Occipital lobe (tissue), 2 donors: ENCODE results near the gene PIK3R2. TPM values are rescaled to one million over a fixed set of nuclear protein-coding genes. Genes with fewer than 3 reads are reported as not detected.
A peak's percentile ranks its signal among the peaks of the same experiment; 100 is the strongest.
"Not testable (repeated sequence)": the region's sequence is repeated elsewhere in the genome, so short reads cannot be mapped to it uniquely, and the experiment has no call there.

Experiments
- DNase-seq: peaks from one replicate; lab custom pipeline; 2025; lab: John Stamatoyannopoulos, UW
- total RNA-seq: library from RNA; depleted of rRNA; stranded (reverse); fragments of >200 nt; gene quantifications from one replicate; pipeline ENCODE4 v1.2.3, GENCODE V29; 2014

The PIK3R2 gene
- total RNA-seq, 1 donor from 2014 or later, result 43.5 TPM

GRCh38 chr19:18152442-18152816, 534 bp upstream of the PIK3R2 start:
- DNase-seq, result peak; percentile 86

GRCh38 chr19:18153556-18154134, 682 bp downstream of the PIK3R2 start:
- no peak for DNase-seq

- no peak for DNase-seq
Observed at GRCh38 chr19:18155095-18156087, 2.4 kb downstream of the PIK3R2 start.

GRCh38 chr19:18156268-18156667, 3.3 kb downstream of the PIK3R2 start:
- no peak for DNase-seq

GRCh38 chr19:18156841-18157464, 4.0 kb downstream of the PIK3R2 start:
- peak; percentile 54 for DNase-seq

GRCh38 chr19:18157465-18158063, 4.6 kb downstream of the PIK3R2 start:
- peak; percentile 52 for DNase-seq

- DNase-seq, result no peak
Observed at GRCh38 chr19:18158467-18158866, 5.5 kb downstream of the PIK3R2 start.

GRCh38 chr19:18159059-18159616, 6.2 kb downstream of the PIK3R2 start:
- DNase-seq, result not testable (repeated sequence)

- DNase-seq, result no peak
Observed at GRCh38 chr19:18159810-18160209, 6.8 kb downstream of the PIK3R2 start.

- DNase-seq, result no peak
Observed at GRCh38 chr19:18160493-18160970, 7.6 kb downstream of the PIK3R2 start.

GRCh38 chr19:18160971-18161635, 8.1 kb downstream of the PIK3R2 start:
- DNase-seq, result peak; percentile 48

- DNase-seq, result no peak
Observed at GRCh38 chr19:18161636-18162002, 8.7 kb downstream of the PIK3R2 start.

GRCh38 chr19:18164072-18164471, 11.1 kb downstream of the PIK3R2 start:
- DNase-seq, result no peak

- no peak for DNase-seq
Observed at GRCh38 chr19:18165794-18166544, 13.0 kb downstream of the PIK3R2 start.

- no peak for DNase-seq
Observed at GRCh38 chr19:18167011-18167410, 14.0 kb downstream of the PIK3R2 start.

GRCh38 chr19:18167975-18168645, 15.1 kb downstream of the PIK3R2 start:
- DNase-seq, result no peak

- no peak for DNase-seq
Observed at GRCh38 chr19:18168673-18169381, 15.9 kb downstream of the PIK3R2 start.

GRCh38 chr19:18170714-18171255, 17.8 kb downstream of the PIK3R2 start:
- DNase-seq, result no peak
